Body of pancreas (tissue), 4 donors: ENCODE measurements around the gene LRRC10B. TPM values are rescaled to one million over a fixed set of nuclear protein-coding genes. Genes with fewer than 3 reads are reported as not detected.

Experiments used
- ATAC-seq: fragments of 150-250 bp; one replicate; pipeline ENCODE4 v1.9.1; 2016
- DNase-seq, 4 donors: peaks; one replicate each; pipeline ENCODE4 v3.0.0-alpha.2; 2019
- H3K27ac ChIP-seq, 4 donors: fragments of 200-600 bp; sonication (generic); 1 replicate in 3 of 4; 2 replicates in 1 of 4; pipeline versions ENCODE4 v1.5.1 to v1.6.1; 2016 to 2019; ENCODE audit warnings: mild to moderate bottlenecking in 1 of 4, mixed read lengths in 1 of 4, moderate library complexity in 1 of 4
- H3K27me3 ChIP-seq, 2 donors: fragments of 200-600 bp; sonication (generic); one replicate each; pipeline ENCODE4 v1.6.0; 2016; ENCODE audit warnings: mild to moderate bottlenecking in 1 of 2
- H3K36me3 ChIP-seq, 2 donors: fragments of 200-600 bp; sonication (generic); replicated peaks in 1 of 2; 2 replicates each; pipeline ENCODE4 v1.5.1; 2016; ENCODE audit warnings: low read depth in 2 of 2; ENCODE audit not compliant: insufficient read depth in 1 of 2
- H3K4me1 ChIP-seq: fragments of 200-600 bp; sonication (generic); one replicate; pipeline ENCODE4 v1.6.0; 2016
- H3K4me3 ChIP-seq, 2 donors: fragments of 200-600 bp; sonication (generic); 1 replicate in 1 of 2; 2 replicates in 1 of 2; pipeline ENCODE4 v1.5.1; 2016 to 2019
- H3K9me3 ChIP-seq, 3 donors: fragments of 200-600 bp; sonication (generic); 1 replicate in 2 of 3; 2 replicates in 1 of 3; pipeline ENCODE4 v1.5.1; 2016
- POLR2A ChIP-seq, 3 donors: fragments of 450-650 bp; IDR thresholded peaks; one replicate each; pipeline ENCODE4 v1.6.1; 2016; ENCODE audit warnings: antibody characterized with exemption in 3 of 3, mild to moderate bottlenecking in 2 of 3
- whole genome bisulfite sequencing, 2 donors: methylation state at CpG; one replicate each; pipeline ENCODE4 v1.1.5; 2017; 5-methylcytosine and 5-hydroxymethylcytosine counted together
- intact Hi-C: fragments of 100-400 bp; cut with DNase I; formaldehyde crosslinking; loops from one replicate; pipeline ENCODE4 v1.15.1; 2023
- total RNA-seq, 2 donors: library from RNA; depleted of rRNA; stranded (reverse); fragments of >200 nt; gene quantifications; one replicate each; pipeline ENCODE4 v1.1.0, GENCODE V29; 2016
- TF ChIP-seq, protein P1 (sequence below), 7 experiments: fragments of 450-650 bp in 4 of 7; fragments of 200-600 bp in 3 of 7; sonication (generic) in 3 of 7; IDR thresholded peaks; one replicate each; pipeline ENCODE4 v1.5.1; 2016 to 2019; ENCODE audit warnings: antibody characterized with exemption in 7 of 7

LRRC10B gene
- total RNA-seq, 2 donors from 2014 or later = 1.6 to 2.9 TPM

DNA sequence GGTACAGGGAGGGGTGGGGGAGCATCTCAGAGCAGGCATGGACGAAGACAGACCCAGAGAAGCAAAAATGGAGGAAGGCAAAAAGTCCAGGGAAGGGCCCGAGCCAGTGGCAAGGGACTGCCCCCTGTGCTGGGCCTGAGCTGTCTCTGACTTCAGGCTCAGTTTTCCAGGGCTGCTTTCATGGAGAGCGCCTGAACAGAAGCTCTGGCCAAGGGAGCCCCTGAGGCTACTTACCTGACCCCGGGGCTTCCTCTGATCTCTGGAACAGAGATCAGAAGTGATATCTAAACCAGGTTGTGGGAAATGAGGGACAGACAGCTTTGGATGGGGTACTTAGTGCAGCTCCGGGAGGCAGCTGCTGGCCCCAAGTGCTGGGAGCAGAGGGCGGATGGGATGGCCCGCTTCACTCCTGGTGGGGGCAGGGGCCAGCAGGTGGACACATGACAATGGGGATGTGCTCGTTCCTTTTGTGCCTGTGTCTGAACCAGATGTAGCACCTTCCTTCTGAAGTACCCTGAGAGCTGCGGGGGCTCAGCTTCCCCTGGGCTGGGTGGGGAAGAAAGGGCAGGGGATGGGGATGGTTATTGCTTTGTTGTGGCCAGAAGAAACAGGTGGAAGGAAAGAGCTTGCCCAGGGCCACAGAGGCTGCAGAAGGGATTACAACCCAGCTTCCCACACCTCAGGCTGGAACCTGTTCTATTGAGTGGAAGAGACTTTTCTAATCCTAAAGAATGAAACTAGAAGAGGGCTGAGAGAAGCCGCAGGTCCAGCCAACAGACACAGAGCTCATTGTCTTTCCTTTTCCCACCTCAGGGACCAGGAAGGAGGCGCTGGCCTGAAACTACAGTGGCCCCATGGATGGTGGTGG is 5.7 kb downstream of the LRRC10B start:
- H3K27ac ChIP-seq = no peak overlapping the region
- TF ChIP-seq POLR2A (IDR thresholded peaks at IDR 0.05) = no peak
- TF ChIP-seq, protein P1, sequence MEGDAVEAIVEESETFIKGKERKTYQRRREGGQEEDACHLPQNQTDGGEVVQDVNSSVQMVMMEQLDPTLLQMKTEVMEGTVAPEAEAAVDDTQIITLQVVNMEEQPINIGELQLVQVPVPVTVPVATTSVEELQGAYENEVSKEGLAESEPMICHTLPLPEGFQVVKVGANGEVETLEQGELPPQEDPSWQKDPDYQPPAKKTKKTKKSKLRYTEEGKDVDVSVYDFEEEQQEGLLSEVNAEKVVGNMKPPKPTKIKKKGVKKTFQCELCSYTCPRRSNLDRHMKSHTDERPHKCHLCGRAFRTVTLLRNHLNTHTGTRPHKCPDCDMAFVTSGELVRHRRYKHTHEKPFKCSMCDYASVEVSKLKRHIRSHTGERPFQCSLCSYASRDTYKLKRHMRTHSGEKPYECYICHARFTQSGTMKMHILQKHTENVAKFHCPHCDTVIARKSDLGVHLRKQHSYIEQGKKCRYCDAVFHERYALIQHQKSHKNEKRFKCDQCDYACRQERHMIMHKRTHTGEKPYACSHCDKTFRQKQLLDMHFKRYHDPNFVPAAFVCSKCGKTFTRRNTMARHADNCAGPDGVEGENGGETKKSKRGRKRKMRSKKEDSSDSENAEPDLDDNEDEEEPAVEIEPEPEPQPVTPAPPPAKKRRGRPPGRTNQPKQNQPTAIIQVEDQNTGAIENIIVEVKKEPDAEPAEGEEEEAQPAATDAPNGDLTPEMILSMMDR (IDR thresholded peaks at IDR 0.05) = no peak

DNA sequence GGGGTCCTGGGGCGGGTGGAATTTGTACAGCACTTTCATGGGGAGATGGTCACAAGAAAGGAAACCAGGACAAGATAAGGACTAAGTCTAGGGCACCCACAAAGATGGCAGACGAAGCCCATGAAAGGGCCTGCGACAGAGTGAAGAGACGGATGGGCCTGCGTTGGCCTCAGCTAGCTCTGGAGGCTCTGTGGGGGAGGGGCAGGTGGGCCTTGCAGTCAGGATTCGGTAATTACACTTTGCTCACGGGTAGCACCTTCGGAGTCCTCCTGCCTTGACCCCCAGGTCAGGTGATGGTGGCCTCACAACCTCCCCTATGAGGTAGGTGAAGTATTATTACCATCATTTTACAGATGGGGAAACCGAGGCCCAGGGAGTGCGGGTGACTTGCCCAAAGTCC is 7.1 kb downstream of the LRRC10B start:
- Histone ChIP-seq H3K27me3 (peaks cover 0 to 15% of the 10 kb centered on the region in 2 donors), H3K4me1 (peaks cover 5% of the 10 kb centered on the region), H3K27ac (no peak overlapping the region), H3K4me3 (no peak overlapping the region), H3K9me3 (no peaks in the 10 kb centered on the region), H3K36me3 (no peaks in the 10 kb centered on the region)
- TF ChIP-seq, protein P1 (IDR thresholded peaks at IDR 0.05) = no peak
- TF ChIP-seq POLR2A (IDR thresholded peaks at IDR 0.05) = no peak
- no peak for ATAC-seq
- DNase-seq = no peak
- 59 to 70% methylated on average over 10 of the region's 10 CpGs for WGBS, 2 donors
- intact Hi-C loops = loop anchor here (5.0 kb wide), 1 partner anchor 38 kb away; no protein-coding TSS in a partner anchor

More for the DNA sequence above, 5.7 kb downstream of the LRRC10B start:
- 66 to 73% methylated on average over 11 of the region's 11 CpGs for WGBS, 2 donors
- H3K36me3 ChIP-seq = no peaks in the 10 kb centered on the region
- no peak for ATAC-seq
- H3K27me3 ChIP-seq = peaks cover 0 to 23% of the 10 kb centered on the region in 2 donors
- no peaks in the 10 kb centered on the region for H3K9me3 ChIP-seq
- peaks cover 14% of the 10 kb centered on the region for H3K4me1 ChIP-seq
- intact Hi-C loops = no loop called here
- no peak overlapping the region for H3K4me3 ChIP-seq
- no peak for DNase-seq

DNA sequence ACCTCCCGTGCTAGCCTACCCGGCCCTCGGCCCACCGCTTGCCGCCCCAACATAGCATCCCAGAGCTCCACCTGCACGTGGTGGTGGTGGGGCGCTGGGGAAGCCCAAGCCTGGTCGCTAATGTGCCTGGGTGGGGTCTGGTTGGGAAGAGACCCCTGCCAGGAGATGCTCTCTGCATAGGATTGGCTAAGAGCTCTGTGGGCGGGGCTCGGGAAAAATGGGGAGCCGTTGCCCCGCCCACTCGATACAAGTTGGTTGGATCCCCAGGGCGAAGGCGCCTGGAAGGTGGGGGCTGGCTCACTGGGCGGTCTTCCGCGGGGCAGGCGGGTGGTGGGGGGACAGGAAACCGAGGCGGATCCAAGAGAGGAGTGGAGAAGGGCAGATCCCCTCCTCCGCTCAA is 7.6 kb downstream of the LRRC10B start:
- 17 to 24% methylated on average over 13 to 18 of the region's 22 CpGs for WGBS, 2 donors
- Histone ChIP-seq H3K27me3 (peaks cover 0 to 15% of the 10 kb centered on the region in 2 donors), H3K36me3 (no peaks in the 10 kb centered on the region), H3K9me3 (no peaks in the 10 kb centered on the region), H3K4me3 (no peak overlapping the region), H3K4me1 (peaks cover 5% of the 10 kb centered on the region), H3K27ac (no peak overlapping the region)
- TF ChIP-seq, protein P1 (IDR thresholded peaks at IDR 0.05) = no peak
- no peak for TF ChIP-seq POLR2A (IDR thresholded peaks at IDR 0.05)
- intact Hi-C loops = loop anchor here (5.0 kb wide), 1 partner anchor 39 kb away; no protein-coding TSS in a partner anchor
- DNase-seq (no peak), ATAC-seq (no peak)

DNA sequence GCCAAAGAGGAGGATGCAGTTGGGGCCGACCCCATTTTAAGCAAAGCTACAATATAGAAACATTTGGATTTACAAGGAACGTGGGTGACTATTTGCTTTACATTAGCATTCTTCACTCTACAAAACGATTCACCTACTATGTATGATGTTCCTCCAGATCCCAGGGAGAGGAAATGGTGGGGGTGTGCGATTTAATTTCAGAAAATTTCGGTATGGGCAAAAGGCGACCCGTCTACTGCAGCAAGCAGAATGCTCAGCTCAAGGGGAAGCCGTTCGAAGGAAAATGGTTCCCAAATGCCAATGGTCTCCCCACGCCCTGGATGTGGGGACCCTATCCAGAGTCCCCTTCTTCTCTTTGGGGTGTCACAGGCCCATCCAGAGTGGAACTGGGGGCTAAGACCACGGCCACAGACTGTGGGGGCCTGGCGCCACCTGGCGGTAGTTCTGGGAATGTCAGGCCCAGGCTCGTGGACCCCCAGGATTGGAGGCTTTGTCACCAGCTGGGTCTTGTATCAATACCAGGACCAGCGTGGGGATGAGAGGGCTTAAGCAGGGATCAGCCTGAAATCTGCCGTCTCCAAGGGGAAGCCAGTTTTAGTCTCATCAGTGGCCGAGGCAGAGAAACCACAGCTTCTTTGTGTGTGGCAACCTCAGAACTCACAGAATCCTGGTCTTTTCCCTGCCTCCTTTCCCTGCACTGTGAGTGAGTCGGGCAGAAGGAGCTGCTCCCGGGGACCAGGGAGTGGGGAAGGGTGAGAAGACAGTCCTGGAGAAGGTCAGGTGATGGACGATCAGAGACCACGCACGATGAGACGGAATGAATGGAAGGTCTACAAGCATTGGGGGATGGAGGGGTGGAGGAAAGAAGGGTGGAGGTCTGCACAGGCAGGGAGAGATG is 8.4 kb downstream of the LRRC10B start:
- H3K4me3 ChIP-seq = no peak overlapping the region
- intact Hi-C loops = loop anchor here (5.0 kb wide), 1 partner anchor 40 kb away; no protein-coding TSS in a partner anchor
- ATAC-seq (peak; percentile 45), DNase-seq (peak in 1 of 4 donors; percentile 48)
- H3K9me3 ChIP-seq = no peaks in the 10 kb centered on the region
- H3K4me1 ChIP-seq = peaks cover 5% of the 10 kb centered on the region
- H3K27me3 ChIP-seq = peaks cover 0 to 12% of the 10 kb centered on the region in 2 donors
- WGBS, 2 donors = 21 to 35% methylated on average over 18 to 23 of the region's 23 CpGs
- TF ChIP-seq, protein P1 (IDR thresholded peaks at IDR 0.05) = peak; percentile 76 to 97 (median 88)
- no peak for TF ChIP-seq POLR2A (IDR thresholded peaks at IDR 0.05)
- H3K27ac ChIP-seq = no peak overlapping the region
- H3K36me3 ChIP-seq = no peaks in the 10 kb centered on the region
